NCI-H1436 treated with DMSO at 0.1 percent for 48 hours (cell line): ENCODE results near the gene ADRA2C.

Source experiments
- DNase-seq: peaks from one replicate; lab custom pipeline; 2025; lab: John Stamatoyannopoulos, UW

The ADRA2C gene

GRCh38 chr4:3760841-3761240 lies 5.3 kb upstream of the ADRA2C start:
- DNase-seq = no peak

GRCh38 chr4:3762264-3762663 lies 3.9 kb upstream of the ADRA2C start:
- DNase-seq = no peak

GRCh38 chr4:3762753-3763549 lies 3.2 kb upstream of the ADRA2C start:
- no peak for DNase-seq

- no peak for DNase-seq
These were observed 732 bp upstream of the ADRA2C start for GRCh38 chr4:3765271-3766035.

GRCh38 chr4:3766785-3767569 lies 792 bp downstream of the ADRA2C start:
- no peak for DNase-seq

GRCh38 chr4:3767570-3768288 lies 1.5 kb downstream of the ADRA2C start:
- DNase-seq = no peak

- no peak for DNase-seq
These were observed 2.9 kb downstream of the ADRA2C start for GRCh38 chr4:3768842-3769641.

GRCh38 chr4:3769642-3770184 lies 3.5 kb downstream of the ADRA2C start:
- DNase-seq = no peak

GRCh38 chr4:3770323-3771163 lies 4.4 kb downstream of the ADRA2C start:
- DNase-seq = no peak

GRCh38 chr4:3771164-3771809 lies 5.1 kb downstream of the ADRA2C start:
- DNase-seq = no peak

- DNase-seq = no peak
These were observed 5.8 kb downstream of the ADRA2C start for GRCh38 chr4:3771939-3772495.

- DNase-seq = no peak
These were observed 6.4 kb downstream of the ADRA2C start for GRCh38 chr4:3772632-3773031.

- DNase-seq = no peak
These were observed 7.4 kb downstream of the ADRA2C start for GRCh38 chr4:3773552-3774001.

- DNase-seq = no peak
These were observed 8.2 kb downstream of the ADRA2C start for GRCh38 chr4:3774253-3774883.

GRCh38 chr4:3775005-3775404 lies 8.8 kb downstream of the ADRA2C start:
- DNase-seq = no peak

- no peak for DNase-seq
These were observed 9.4 kb downstream of the ADRA2C start for GRCh38 chr4:3775576-3775975.

GRCh38 chr4:3776166-3777032 lies 10.2 kb downstream of the ADRA2C start:
- DNase-seq = no peak

- no peak for DNase-seq
These were observed 10.8 kb downstream of the ADRA2C start for GRCh38 chr4:3777033-3777390.
